ENCODE results near the gene FYB1. TPM values are rescaled to one million over a fixed set of nuclear protein-coding genes. Genes with fewer than 3 reads are reported as not detected.

Gene FYB1
- total and polyA plus RNA-seq, 2 of the 8 experiments (the other 6 are each of a cell fraction or from before 2014, with no cell fraction given) = not detected

DNA sequence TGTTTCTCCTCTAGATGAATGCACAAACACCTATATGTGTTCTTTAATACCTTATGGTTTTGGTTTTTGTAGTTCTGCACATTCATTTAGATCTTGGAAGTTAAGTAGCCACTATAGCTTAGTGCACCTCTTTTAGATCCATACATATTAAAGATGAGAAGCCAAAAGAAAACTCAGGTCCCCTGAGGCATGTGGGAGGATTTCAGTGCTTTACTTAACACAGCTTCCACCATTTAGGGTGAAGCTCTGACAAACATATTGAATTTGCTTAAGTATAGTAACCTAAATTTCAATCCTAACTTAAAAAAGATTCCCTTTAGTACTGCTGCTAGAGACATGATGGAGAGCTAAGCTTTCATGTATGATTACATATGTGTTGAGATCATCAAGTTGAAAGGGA lies 119.5 kb downstream of the FYB1 start:
- no peak overlapping the region for H2BK12ac ChIP-seq (ENCODE audit: low read depth, low read length)
- no peak for DNase-seq (ENCODE audit: low read depth in 1 of 2, low spot score in 2 of 2)
- no peak overlapping the region for H3K23ac ChIP-seq (ENCODE audit: insufficient read length)
- H3K9ac ChIP-seq (replicated peaks in 1 of 4; ENCODE audit: extremely low read depth in 1 of 4, low read depth in 3 of 4, low read length in 3 of 4) = no peak overlapping the region
- no peak overlapping the region for H3K4me3 ChIP-seq (ENCODE audit: extremely low read depth in 1 of 4, insufficient read depth in 2 of 4, low read depth in 3 of 4, low read length in 4 of 4)
- FAIRE-seq = no peak
- no peak overlapping the region for H2BK5ac ChIP-seq (ENCODE audit: low read depth, low read length)
- H4K5ac ChIP-seq (ENCODE audit: insufficient read length, low read depth, low read length) = no peak overlapping the region
- H4K91ac ChIP-seq (replicated peaks; ENCODE audit: insufficient read length, low read length) = no peak overlapping the region
- H3K79me2 ChIP-seq (ENCODE audit: control insufficient read depth in 1 of 2, insufficient read depth in 2 of 2, low read length in 2 of 2) = no peaks in the 10 kb centered on the region
- no peaks in the 10 kb centered on the region for H3K23me2 ChIP-seq (ENCODE audit: low read depth, low read length)
- H3K56ac ChIP-seq (replicated peaks; ENCODE audit: insufficient read length, low read depth, low read length) = no peak overlapping the region
- CTCF ChIA-PET (ENCODE audit: partially characterized antibody) = interaction anchor here (0.6 to 1.8 kb wide), 3 partner anchors 19 to 94 kb away, joined by 3 to 7 read pairs (median 3); no protein-coding TSS in a partner anchor
- H4K20me1 ChIP-seq (replicated peaks in 1 of 2; ENCODE audit: control insufficient read depth in 1 of 2, insufficient read depth in 2 of 2, low read length in 2 of 2) = no peaks in the 10 kb centered on the region
- no peaks in the 10 kb centered on the region for H3K9me3 ChIP-seq (ENCODE audit: insufficient read depth in 2 of 2, low read depth in 1 of 2, low read length in 1 of 2)
- no peak overlapping the region for H3K27ac ChIP-seq (ENCODE audit: low read depth, low read length)
- no peak overlapping the region for H4K8ac ChIP-seq (ENCODE audit: extremely low read depth, insufficient read depth, low read length)
- no peaks in the 10 kb centered on the region for H3K27me3 ChIP-seq (replicated peaks in 1 of 4; ENCODE audit: control insufficient read depth in 3 of 4, extremely low read depth in 1 of 4, insufficient read depth in 3 of 4, low read length in 3 of 4)
- H3K4me2 ChIP-seq (ENCODE audit: insufficient read depth in 1 of 2, low read depth in 2 of 2, low read length in 2 of 2) = no peak overlapping the region
- H2BK120ac ChIP-seq (replicated peaks; ENCODE audit: low read depth, low read length) = no peak overlapping the region
- H3K79me1 ChIP-seq (ENCODE audit: low read depth, low read length) = no peaks in the 10 kb centered on the region
- H3K4me1 ChIP-seq (replicated peaks in 1 of 4; ENCODE audit: control insufficient read depth in 3 of 4, insufficient read depth in 4 of 4, low read length in 3 of 4) = no peaks in the 10 kb centered on the region
- H2AK5ac ChIP-seq (ENCODE audit: low read depth, low read length) = no peak overlapping the region
- POLR2A ChIA-PET (ENCODE audit: partially characterized antibody) = no interaction called here
- H3K14ac ChIP-seq (ENCODE audit: insufficient read length) = no peak overlapping the region
- no peak overlapping the region for H3K4ac ChIP-seq (replicated peaks; ENCODE audit: insufficient read length, low read depth, low read length)
- H2AFZ ChIP-seq (ENCODE audit: low read length) = no peak overlapping the region
- no peak overlapping the region for H3K18ac ChIP-seq (ENCODE audit: extremely low read depth, low read length)
- no peaks in the 10 kb centered on the region for H3K36me3 ChIP-seq (ENCODE audit: control insufficient read depth in 2 of 4, insufficient read depth in 4 of 4, low read length in 3 of 4)
- no peak overlapping the region for H2BK20ac ChIP-seq (ENCODE audit: low read length)
- H2BK15ac ChIP-seq (ENCODE audit: low read length) = no peak overlapping the region
- TF ChIP-seq CHD1 (IDR thresholded peaks at IDR 0.05; ENCODE audit: low read depth, low read length) = no peak
- TF ChIP-seq NANOG (IDR thresholded peaks at IDR 0.05; ENCODE audit: insufficient read depth, low read depth, low read length, poor library complexity, severe bottlenecking) = no peak
- no peak for TF ChIP-seq SUZ12 (IDR thresholded peaks at IDR 0.05; ENCODE audit: low read length)
- no peak for TF ChIP-seq NRF1 (IDR thresholded peaks at IDR 0.05; ENCODE audit: low read depth, low read length)
- TF ChIP-seq GABPA (IDR thresholded peaks at IDR 0.05; ENCODE audit: borderline replicate concordance, insufficient read depth, low read length) = no peak
- TF ChIP-seq, protein P1, sequence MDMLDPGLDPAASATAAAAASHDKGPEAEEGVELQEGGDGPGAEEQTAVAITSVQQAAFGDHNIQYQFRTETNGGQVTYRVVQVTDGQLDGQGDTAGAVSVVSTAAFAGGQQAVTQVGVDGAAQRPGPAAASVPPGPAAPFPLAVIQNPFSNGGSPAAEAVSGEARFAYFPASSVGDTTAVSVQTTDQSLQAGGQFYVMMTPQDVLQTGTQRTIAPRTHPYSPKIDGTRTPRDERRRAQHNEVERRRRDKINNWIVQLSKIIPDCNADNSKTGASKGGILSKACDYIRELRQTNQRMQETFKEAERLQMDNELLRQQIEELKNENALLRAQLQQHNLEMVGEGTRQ (IDR thresholded peaks at IDR 0.05; ENCODE audit: low read length) = no peak
- TF ChIP-seq EP300 (IDR thresholded peaks at IDR 0.05; ENCODE audit: borderline replicate concordance in 1 of 2, low read depth in 2 of 2, low read length in 2 of 2) = no peak
- no peak for TF ChIP-seq HDAC6 (IDR thresholded peaks at IDR 0.05; ENCODE audit: low read depth, low read length)
- TF ChIP-seq PHF8 (conservative IDR thresholded peaks at IDR 0.05; ENCODE audit: low read depth, low read length) = no peak
- no peak for TF ChIP-seq TEAD4 (IDR thresholded peaks at IDR 0.05; ENCODE audit: low read depth, low read length)

All from H1 (cell line).